Activated CD8-positive, alpha-beta memory T cell treated with anti-CD3 and anti-CD28 coated beads, Interleukin-2, amount 50 U/mL, for 4 hours (primary cell): ENCODE measurements around the gene ACADS.
"Not testable (repeated sequence)": the region's sequence is repeated elsewhere in the genome, so short reads cannot be mapped to it uniquely, and the experiment has no call there.

Source experiments
- DNase-seq: peaks from one replicate; pipeline ENCODE4 v3.0.0-alpha.2; 2020

The ACADS gene

DNA sequence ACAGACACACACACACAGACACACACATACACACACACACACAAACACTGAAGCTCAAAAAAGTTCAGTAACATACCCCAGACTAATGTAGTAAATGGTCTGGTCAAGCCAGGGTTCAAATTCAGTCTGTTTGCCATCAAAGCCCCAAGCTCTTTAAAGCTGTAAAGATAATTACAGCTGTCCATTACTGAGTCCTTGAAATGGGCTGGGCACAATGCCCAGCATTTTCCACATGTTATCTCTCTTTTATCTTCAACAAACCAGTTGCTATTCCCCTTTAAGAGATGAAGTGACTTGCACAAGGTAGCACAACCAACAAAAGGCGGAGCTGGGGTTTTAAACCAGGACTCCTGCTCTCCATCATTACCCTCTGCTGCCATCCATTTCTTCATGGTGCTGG, 23.0 kb upstream of the ACADS start:
- no peak for DNase-seq

DNA sequence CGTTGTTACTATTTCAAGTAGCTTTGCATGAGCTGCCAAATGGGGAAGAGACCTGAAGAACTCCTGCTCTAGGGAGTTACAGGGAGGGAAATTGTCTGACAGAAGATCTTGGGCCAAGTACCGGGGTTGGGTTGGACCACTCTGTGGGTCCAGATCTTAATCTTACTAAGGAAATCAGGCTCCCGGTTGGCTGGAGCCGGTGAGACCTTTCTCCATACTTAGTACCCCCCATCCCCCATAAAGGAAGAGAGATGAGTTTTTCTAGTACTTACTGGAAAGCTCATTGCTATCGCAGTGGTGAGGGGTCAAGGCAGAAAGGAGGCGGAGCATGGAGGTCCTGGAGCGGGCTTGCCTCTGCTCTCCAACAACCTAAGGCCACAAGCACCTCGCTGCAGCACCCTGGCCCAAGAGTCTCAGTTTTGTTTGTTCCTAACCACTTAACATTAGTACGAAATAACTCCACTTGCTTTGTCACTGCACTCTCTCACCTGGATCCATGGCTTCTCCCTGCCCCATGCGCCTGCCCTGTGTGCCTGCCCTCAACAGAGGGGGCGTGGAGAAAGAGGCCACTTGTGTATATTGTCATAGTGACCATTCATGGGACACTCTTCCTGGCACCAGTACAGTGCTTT, 22.2 kb upstream of the ACADS start:
- DNase-seq, result no peak

DNA sequence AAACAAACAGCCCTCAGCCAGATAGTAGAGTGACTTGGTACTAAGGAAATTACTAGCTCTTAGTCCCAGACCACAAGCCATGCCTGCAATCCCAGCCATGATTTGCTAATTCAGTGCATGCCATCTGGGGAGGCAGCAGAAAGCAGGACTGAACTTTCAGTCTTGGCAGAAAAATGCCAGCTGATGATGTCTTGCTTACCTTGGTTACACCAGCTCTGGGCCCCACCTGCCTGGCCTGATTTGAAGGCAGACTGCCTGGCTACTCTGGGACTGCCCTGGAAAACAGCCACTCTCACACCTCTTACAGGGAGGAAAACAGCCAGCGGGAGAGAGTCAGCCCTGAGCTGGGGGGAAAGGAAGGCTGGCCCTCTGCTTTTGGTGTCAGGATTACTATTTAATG, 20.0 kb upstream of the ACADS start:
- no peak for DNase-seq

DNA sequence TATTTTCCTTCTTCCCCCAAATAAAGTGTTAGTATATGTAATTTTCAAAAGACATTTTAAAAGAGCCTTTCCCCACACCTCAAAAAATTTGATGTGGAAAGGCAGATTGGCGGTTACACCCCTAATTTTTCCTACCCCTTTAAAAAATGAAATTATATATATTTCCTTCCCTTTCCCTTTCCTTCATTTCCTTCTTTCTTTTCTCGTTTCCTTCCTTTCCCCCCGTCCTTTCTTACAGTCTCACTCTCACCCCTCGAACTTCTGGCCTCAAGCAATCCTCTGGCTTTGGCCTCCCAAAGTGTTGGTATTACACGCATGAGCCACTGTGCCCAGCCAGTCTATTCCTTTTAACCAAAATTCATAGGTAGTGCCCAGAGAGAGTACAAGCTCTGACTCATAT, 19.6 kb upstream of the ACADS start:
- DNase-seq, result no peak

DNA sequence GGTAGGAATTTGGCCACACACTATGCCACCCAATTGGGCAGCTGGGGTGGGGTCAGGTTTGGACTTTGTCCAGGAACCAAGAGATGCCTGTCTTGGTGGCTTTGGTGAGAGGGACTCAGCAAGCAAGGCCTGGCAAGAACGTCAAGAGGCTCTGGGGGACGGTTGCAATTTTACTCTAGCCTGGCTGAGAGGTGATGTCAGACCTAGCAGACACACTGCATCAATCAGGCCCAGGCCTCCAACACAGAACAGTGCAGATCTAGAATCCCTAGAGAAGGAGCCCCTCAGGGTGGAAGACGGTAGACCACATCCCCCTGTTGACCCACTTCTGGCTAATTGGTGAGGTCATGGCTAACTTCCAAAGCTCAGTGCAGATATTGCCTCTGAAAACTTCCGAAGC, 17.0 kb upstream of the ACADS start:
- no peak for DNase-seq

DNA sequence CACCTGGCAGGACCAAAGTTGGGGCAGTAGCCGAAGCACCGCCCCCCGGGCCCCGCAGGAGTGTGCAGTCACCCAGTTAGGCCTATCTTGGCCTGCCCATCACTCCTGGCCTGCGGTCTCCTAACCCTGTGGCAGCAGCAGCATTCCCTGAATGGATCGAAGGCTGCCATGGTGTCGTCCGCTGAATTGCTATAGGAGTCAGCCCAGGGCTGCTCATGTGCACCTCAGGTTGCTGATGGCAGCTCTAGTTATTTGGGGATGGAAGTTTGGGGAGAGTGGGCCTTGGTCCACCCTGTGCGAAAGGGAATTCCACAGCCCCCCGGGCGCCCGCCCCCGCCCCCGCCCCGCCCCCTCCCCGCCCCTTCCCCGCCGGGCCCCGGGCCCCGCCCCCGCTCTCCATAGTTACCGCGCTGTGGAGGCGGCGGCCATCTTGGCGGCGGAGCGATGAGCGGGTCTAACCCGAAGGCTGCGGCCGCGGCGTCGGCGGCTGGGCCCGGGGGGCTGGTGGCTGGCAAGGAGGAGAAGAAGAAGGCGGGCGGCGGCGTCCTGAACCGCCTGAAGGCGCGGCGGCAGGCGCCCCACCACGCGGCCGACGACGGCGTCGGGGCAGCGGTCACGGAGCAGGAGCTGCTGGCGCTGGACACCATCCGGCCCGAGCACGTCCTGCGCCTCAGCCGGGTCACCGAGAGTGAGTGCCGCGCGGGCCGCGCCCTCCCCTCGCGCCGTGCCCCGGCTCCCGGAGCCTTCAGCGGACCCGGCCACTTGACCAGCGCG, 15.4 kb upstream of the ACADS start, which contains the start of gene UNC119B:
Gene UNC119B (plus strand): TSS at position 428 of the 774 bp plus-strand sequence. CDS start 17 bp downstream, at position 445.
- peak; percentile 79 for DNase-seq

DNA sequence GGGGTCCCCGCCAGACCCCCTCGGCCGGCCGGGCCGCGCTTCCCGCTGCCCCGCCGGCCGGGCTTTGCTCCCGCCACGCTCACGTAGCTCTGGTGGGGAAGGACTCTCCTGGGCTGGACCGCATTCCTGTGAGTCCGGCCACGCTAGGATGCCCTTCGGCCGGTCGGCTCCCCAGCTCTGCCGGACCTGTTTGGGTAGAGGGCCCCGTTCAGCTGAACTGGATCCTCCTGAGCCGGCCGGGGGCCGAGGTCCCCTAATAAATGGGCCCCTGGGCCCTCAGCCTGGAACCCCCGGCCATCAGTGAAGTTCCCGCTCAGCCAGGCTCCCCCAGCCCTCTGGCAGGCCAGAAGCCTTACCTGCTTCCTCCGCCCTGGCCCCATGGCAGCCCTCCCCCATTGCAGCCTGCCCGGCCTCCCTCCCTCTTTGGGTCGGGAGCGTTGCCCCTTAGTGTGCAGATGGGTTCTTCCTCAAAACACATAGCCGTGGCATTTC, 14.8 kb upstream of the ACADS start:
- peak; percentile 31 for DNase-seq

DNA sequence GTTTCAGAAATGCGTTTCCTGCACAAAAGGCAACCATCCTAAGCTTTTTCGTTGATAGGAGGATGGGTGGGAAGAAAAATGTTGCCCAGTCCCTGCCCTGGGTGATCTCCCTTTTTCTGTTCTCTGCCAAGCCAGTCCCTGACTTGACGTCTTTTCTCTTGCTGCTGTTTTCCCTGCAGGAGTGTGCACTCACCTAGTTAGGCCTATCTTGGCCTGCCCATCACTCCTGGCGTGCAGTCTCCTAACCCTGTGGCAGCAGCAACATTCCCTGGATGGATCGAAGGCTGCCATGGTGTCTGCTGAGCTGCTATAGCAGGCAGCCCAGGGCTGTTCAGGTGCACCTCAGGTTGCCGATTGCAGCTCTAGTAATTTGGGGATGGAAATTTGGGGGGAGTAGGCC, 14.2 kb upstream of the ACADS start:
- DNase-seq, result no peak

DNA sequence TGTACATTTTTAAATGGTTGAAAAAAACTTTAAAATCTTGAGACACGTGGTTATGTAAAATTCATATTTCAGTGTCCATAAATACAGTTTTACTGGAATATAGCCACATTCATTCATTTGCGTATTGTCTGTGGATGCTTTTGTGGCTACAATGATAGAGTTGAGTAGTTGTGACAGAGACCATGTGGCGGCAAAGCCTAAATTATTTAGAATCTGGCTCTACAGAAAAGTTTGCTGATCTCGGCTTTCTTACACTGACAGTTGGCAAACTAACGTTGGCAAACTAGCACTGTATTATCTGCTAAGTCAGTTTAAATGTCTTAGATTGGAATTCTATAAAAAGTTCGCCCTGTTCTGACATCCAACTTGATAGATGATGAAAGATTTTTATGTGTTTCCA, 13.0 kb upstream of the ACADS start:
- DNase-seq, result no peak

DNA sequence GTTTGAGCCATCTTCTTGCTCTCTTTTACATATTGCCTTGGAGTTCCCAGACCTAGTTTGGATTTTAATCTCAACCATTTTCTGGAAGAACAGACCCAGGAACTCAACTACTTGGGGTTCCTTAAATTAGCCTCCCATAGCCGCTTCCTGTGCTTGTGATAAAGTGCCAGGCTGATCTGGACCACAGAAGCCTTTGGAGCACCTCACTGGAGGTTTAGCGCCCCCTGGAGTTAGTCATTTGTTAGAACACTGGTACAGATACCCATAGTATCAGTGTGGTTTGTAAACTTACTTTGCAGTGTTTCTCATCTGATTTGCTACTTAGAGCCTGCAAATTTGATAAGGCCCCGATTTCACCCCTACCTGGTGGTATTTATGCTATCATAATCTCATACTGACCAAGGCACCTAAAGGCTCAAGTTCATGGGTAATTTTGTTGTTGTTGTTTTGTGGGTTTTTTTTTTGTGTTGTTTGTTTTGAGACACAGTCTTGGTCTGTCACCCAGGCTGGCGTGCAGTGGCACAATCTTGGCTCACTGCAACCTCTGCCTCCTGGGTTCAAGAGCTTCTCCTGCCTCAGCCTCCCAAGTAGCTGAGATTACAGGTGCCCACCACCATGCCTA, 11.7 kb upstream of the ACADS start:
- peak; percentile 67 for DNase-seq

DNA sequence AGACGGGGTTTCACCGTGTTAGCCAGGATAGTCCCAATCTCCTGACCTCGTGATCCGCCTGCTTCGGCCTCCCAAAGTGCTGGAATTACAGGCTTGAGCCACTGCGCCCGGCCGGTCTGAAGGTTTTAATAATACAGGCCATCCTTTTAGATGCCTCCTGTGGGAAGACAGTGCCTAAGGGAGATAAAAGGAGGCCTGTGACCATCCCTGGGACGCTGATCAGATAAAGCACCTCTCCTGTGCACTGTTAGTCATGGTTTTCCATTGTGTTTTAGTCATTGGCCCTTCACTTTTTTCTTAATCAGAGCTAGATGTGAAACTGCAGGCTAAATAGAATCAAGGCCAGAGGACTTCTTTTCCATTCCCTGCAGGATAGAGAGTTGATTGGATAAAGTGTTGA, 7.6 kb upstream of the ACADS start:
- no peak for DNase-seq

DNA sequence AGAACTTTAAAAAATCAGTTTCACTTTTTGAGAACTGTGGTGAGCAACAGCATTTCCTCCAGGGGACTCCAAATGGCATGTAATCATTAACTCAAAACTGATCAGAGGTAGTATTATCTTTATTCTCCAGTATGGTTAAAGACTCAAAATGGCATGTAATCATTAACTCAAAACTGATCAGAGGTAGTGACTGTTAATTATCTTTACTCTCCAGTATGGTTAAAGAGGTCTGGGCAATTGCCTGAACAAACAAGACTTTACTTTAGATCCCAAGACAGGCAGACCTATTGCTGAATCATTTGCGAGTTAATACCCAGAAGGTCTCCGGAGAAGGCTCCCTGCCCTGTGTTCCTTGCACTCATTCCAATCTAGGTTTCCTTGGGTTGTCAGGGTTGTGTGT, 6.6 kb upstream of the ACADS start:
- no peak for DNase-seq

DNA sequence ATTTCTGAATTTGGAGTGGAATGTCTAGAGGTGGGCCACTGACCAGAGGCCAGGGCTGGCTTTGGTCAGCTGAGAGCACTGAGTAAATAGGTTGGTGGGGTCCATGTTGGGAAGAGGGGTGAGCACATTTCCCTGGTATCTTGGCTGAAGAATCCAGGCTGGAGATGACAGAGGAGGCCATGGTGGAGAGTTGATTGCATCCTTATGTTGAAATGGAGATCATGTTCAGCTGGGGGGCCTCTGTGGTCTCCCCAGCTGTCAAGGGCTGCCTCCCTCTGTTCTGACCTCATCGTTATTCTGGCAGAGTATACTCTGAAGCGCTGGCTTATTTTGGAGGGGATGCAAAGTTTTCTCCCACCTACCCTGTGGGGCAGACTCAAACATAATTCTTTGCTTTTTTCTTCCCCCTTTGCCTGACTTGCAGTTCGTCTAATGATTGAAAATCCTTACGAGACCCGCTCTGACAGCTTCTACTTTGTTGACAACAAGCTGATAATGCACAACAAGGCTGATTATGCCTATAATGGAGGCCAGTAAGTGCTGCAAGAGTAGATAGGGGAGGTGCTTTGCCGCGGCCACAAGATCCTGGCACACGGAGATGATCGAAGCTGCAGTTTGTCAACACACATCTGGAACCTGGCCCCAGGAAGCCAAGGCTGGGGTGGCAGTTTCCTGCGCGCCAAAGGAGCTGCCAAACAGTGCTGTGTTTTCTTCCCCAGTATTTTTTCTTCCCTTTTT, 6.0 kb upstream of the ACADS start:
- no peak for DNase-seq

DNA sequence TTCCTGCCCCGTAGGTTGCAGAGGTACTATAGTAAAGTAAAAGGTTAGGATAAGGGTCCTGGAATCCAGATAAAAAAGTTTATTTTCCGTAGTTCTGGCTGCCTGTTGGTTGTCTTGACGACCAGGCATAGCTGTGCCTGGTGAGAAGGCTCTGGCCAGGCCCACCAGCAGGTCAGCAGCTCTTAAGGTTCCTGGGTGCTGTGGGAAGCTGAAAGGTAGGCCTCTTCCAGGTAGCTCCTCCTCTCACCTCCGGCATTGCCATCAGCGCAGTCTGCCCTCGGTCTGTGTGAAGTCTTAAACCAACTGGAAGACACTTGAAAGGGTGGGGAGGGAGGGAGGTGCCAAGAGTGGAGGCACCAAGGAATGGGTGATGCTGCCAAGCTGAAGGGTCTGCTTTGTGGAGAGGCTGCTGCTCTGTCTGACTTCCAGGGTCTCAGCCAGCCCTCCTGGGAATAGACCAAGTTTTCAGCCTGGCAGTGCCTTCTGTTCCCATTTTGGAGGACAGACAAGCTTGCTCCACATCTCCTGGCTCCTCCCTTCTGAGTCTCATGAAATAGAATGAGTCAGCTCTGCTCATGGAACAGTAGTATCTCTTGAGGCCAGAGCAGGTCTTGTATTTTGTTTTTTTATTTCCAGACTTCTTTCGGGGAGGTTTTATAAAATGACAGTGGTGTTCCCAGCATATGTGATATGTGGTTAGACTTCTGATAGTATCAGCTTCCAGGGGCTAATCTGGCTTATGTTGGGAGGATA, 5.2 kb upstream of the ACADS start:
- DNase-seq, result no peak

DNA sequence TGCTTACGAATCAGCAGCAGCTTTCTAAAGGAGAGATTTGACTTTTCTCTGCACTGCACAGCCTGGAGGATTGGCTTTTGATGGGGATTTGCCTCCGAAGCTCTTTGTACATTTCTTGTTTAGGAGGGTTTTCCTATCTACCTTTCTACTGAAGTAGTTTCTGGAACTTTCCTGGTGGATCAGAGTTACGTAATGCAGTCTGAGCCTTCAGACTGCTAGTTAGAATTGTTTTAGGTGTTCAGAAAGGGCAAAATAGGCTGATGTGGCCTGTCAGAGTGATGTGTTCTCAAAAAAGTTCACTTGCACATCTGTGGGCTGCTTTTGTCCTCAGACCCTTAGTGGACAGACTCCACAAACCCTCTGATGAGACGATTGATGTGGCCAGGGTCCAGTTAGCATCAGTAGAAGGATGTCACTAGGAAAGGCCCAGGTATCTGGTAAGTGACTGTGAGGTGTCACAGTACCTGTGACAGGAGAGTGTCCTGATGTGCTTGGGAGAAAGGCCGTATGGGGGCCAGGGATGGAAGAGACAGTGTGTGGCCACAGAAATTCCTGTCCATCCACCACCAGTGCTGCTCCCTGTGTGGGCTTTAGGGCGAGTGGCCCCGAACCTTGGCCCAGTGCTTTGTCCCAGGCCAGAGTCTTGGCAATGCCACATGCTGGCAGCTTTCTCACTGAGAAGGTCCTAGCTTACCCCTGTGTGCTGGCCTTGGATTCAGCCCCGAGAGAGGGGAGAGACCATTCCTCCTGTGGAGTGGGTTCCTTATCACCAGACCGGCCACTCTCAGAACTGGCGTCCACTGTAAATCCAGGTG, 4.4 kb upstream of the ACADS start:
- DNase-seq, result no peak

DNA sequence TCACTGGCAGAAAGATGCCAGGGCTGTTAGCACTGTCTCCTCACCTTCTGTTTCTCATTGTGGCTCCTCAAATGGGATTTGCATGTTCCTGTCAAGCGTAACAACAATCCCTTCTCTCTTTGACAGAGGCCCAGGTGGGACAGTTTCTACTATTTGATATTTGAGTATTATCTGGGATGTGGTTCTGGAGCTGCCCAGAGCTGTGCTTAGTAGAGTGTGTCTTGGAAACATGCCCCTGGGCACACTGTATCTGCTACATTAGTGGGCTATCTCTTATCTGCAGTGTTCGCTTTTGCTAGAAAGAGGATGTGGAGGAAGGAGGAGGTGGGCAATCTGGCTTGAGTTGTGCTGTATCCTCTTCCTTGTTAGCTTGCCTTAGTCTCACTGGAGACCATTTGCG, 3.8 kb upstream of the ACADS start:
- DNase-seq, result no peak

DNA sequence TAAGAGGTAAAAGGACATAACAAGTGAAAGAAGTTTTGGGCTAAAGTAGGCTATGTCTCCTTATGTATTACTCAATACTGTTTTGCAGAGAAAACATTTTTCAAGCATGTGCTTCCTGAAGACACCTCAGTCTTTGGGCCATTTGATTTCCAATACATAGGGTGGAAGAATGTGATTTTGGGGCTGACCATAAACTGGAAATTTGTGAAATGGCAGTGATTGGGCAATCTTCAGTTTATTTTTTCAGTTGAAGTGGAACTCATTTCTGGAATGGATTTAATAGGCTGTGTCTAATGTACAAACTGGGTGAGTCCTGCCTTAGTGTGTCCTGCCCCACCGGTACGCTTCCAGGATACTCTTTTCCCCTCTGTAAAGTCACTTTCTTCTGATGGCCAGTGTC, 2.8 kb upstream of the ACADS start:
- DNase-seq, result no peak

DNA sequence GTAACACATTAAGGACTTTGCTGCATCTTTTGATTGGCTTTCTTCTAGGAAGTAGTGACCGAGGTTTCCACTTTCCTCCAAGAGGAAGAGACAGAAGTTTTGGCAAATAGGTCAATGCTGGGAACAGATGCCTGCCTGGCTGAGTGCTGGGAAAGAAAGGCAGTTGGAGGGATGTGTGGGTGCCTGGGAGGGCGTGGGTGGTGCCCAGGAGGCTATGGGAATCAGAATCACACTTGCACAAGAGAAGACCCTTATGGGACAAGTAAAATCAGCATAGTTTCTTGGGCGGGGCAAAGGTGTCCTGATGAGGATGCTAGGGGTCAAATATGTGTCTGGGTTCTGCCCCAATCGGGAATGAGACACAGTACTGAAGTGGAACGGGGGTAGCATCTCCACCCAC, 906 bp upstream of the ACADS start:
- DNase-seq, result no peak

DNA sequence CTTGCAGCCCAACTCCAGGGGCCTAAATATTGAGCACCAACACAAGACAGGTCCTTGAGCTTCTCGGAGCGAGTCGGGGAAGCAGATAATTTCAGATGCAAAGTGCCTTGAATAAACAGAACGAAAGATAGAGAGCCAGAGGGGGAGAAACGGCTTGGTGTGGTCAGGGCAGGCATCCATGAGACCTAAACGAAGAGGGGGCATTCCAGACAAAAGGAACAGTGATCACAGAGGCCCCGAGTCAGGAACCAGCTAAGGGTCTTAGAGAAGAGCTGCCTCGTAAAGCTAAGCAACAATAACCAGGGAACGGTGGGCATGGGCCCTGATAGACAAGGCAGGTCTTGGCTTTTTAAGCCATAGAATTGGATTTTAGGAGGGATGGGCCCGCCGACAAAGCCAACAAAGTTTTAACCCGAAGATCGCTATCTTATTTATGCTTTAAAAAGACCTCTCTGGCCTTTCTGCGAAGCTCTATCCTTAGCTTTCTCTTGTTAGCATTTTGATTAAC, 421 bp upstream of the ACADS start:
- no peak for DNase-seq

DNA sequence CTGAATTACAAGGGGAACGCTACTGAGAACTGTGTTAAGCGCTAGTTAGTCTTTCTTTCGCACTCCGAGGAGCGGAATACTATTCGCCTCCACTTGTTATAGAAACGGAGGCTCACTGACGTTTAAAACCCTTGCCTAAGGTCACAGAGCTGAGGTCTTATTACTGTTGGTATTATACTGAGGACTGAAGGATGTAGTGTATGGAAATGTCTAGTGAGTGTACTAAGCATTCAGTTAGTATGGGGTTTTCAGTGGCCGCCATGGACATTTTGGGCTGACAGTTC, 826 bp downstream of the ACADS start:
- DNase-seq, result no peak

DNA sequence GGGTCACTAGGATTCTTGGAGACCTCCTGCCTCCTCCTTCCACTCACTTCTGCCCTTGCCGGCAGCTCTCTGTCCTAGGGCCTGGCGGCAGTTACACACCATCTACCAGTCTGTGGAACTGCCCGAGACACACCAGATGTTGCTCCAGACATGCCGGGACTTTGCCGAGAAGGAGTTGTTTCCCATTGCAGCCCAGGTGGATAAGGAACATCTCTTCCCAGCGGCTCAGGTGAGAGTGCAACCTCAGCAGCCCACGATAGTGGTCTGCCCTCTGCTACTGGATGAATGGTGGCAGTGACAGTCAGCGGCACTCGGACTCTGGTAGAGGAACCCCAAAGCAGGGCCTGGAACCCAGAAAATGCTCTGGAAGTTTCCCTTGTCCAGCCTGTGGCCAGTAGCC, 1.3 kb downstream of the ACADS start:
- no peak for DNase-seq

DNA sequence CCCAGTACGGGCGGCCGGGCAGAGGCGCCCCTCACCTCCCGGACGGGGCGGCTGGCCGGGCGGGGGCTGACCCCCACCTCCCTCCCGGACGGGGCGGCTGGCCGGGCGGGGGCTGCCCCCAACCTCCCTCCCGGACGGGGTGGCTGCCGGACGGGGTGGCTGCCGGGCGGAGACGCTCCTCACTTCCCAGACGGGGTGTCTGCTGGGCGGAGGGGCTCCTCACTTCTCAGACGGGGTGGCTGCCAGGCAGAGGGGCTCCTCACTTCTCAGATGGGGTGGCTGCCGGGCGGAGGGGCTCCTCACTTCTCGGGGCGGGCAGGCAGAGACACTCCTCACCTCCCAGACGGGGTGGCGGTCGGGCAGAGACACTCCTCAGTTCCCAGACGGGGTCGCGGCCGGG, 6.6 kb downstream of the ACADS start:
- DNase-seq, result not testable (repeated sequence)
